Stimulated activated naive B cell treated with anti-CD40 and anti-IgM and Interleukin-4, amounts not matched to agents 10 μg/mL and 1 μg/mL and 100 μg/mL, for 72 hours (primary cell): Measurements from ENCODE around the gene KCNK18.

ENCODE experiments used
- ATAC-seq, 2 donors: fragments of 150-1000 bp; cut with Tn5 transposase; replicated peaks; 2 replicates each; pipeline ENCODE4 v1.10.0; 2021; ENCODE audit warnings: moderate library complexity in 1 of 2
- DNase-seq: peaks from one replicate; pipeline ENCODE4 v3.0.0; 2021
- H3K27ac Mint-ChIP-seq: one replicate; pipeline ENCODE4 v1.8.0; 2022; ENCODE audit warnings: mild to moderate bottlenecking, mixed read lengths
- H3K27me3 Mint-ChIP-seq, 2 donors: one replicate each; pipeline ENCODE4 v1.8.0; 2022; ENCODE audit warnings: mixed read lengths in 2 of 2
- H3K36me3 Mint-ChIP-seq, 2 donors: one replicate each; pipeline ENCODE4 v1.8.0; 2022; ENCODE audit warnings: mixed read lengths in 2 of 2, mild to moderate bottlenecking in 1 of 2
- H3K4me1 Mint-ChIP-seq, 2 donors: one replicate each; pipeline ENCODE4 v1.8.0; 2022; ENCODE audit warnings: mixed read lengths in 2 of 2, mild to moderate bottlenecking in 1 of 2
- H3K4me3 Mint-ChIP-seq, 2 donors: one replicate each; pipeline ENCODE4 v1.8.0; 2022; ENCODE audit warnings: mild to moderate bottlenecking in 2 of 2, mixed read lengths in 2 of 2, moderate library complexity in 1 of 2
- H3K9me3 Mint-ChIP-seq, 2 donors: one replicate each; pipeline ENCODE4 v1.8.0; 2022; ENCODE audit warnings: mixed read lengths in 2 of 2, mild to moderate bottlenecking in 1 of 2

The KCNK18 gene

GRCh38 chr10:117186832-117187615 lies 10.3 kb upstream of the KCNK18 start:
- DNase-seq (no peak), ATAC-seq (peak in 1 of 2 donors; percentile 31)
- Mint-ChIP-seq H3K4me3 (no peak overlapping the region), H3K27ac (no peak overlapping the region), H3K27me3 (peaks cover 8 to 12% of the 10 kb centered on the region in 2 donors), H3K4me1 (peaks cover 0 to 2% of the 10 kb centered on the region in 2 donors), H3K9me3 (peaks cover 9 to 10% of the 10 kb centered on the region in 2 donors), H3K36me3 (no peaks in the 10 kb centered on the region)

DNA sequence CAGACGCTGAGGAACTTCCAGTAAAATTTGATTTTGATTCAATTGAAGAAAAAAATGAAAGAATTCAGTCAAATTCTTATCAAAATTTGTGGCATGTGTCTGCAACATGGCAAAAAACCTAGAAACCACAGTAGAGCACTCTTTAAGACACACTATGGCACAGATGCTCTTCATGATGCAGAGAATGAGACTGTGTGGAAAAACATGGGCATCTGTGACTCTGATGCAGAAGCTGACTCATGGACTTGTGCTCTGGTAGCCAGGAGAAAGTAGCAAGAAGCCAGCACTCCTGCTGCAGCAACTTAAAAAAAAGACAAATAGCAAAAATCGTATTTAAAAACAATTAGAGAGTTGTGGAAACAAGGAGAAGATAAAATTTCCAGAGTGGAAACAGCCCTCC lies 8.9 kb upstream of the KCNK18 start:
- H3K4me1 Mint-ChIP-seq, result peaks cover 0 to 2% of the 10 kb centered on the region in 2 donors
- no peak overlapping the region for H3K4me3 Mint-ChIP-seq
- H3K27me3 Mint-ChIP-seq, result peaks cover 8% of the 10 kb centered on the region in 2 donors
- ATAC-seq (no peak), DNase-seq (no peak)
- H3K9me3 Mint-ChIP-seq, result peaks cover 9 to 10% of the 10 kb centered on the region in 2 donors
- no peaks in the 10 kb centered on the region for H3K36me3 Mint-ChIP-seq
- no peak overlapping the region for H3K27ac Mint-ChIP-seq

GRCh38 chr10:117189557-117189956 lies 7.7 kb upstream of the KCNK18 start:
- peaks cover 8% of the 10 kb centered on the region in 2 donors for H3K27me3 Mint-ChIP-seq
- no peak for DNase-seq
- H3K36me3 Mint-ChIP-seq, result no peaks in the 10 kb centered on the region
- H3K9me3 Mint-ChIP-seq, result peaks cover 12% of the 10 kb centered on the region in 2 donors
- H3K27ac Mint-ChIP-seq, result no peak overlapping the region
- no peak overlapping the region for H3K4me3 Mint-ChIP-seq
- ATAC-seq, result no peak
- H3K4me1 Mint-ChIP-seq, result peaks cover 0 to 2% of the 10 kb centered on the region in 2 donors

GRCh38 chr10:117198088-117198487 lies 799 bp downstream of the KCNK18 start:
- ATAC-seq, result no peak
- H3K36me3 Mint-ChIP-seq, result no peaks in the 10 kb centered on the region
- H3K27me3 Mint-ChIP-seq, result peaks cover 0 to 3% of the 10 kb centered on the region in 2 donors
- no peak for DNase-seq
- H3K4me3 Mint-ChIP-seq, result no peak overlapping the region
- no peak overlapping the region for H3K27ac Mint-ChIP-seq
- H3K9me3 Mint-ChIP-seq, result peaks cover 6% of the 10 kb centered on the region in 2 donors
- no peaks in the 10 kb centered on the region for H3K4me1 Mint-ChIP-seq

- H3K27me3 Mint-ChIP-seq, result peaks cover 7 to 8% of the 10 kb centered on the region in 2 donors
- no peaks in the 10 kb centered on the region for H3K36me3 Mint-ChIP-seq
- DNase-seq, result no peak
- no peak overlapping the region for H3K27ac Mint-ChIP-seq
- no peaks in the 10 kb centered on the region for H3K4me1 Mint-ChIP-seq
- no peak for ATAC-seq
- H3K4me3 Mint-ChIP-seq, result no peak overlapping the region
- H3K9me3 Mint-ChIP-seq, result peaks cover 2 to 4% of the 10 kb centered on the region in 2 donors
These were observed 4.5 kb downstream of the KCNK18 start for GRCh38 chr10:117201826-117202225.

DNA sequence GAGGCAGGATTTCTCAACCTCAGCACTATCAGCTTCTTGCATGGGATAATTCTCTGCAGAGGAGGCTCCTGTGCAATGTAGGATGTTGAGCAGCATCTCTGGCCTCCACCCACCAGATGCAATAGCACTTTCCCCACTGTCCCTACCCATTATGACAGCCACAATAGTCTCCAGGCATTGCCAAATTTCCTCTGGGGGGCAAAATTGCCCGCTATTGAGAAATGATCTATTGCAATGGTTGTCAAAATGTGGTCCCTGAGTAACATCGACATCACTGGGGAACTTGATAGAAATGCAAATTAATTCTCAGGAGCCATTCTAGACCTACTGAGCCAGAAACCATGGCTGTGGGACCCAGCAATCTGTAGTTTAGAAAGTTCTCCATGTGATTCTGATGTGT lies 7.0 kb downstream of the KCNK18 start:
- DNase-seq, result no peak

DNA sequence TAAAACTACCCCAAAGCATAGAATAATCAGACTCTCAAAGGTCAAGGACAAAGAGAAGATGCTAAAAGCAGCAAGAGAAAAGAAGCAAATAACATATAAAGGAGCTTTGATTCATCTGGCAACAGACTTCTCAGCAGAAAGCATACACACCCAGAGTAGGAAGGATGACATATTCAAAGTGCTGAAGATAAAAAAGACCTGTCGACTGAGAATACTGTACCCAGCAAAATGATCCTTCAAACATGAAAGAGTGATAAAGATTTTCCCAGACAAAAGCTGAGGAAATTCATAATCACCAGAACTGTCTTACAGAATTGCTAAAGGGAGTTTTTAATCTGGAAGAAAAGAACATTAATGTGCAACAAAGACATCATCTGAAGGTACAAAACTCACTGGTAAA lies 14.9 kb downstream of the KCNK18 start:
- ATAC-seq (no peak), DNase-seq (no peak)
- H3K9me3 Mint-ChIP-seq, result peaks cover 11 to 12% of the 10 kb centered on the region in 2 donors
- peaks cover 40 to 55% of the 10 kb centered on the region in 2 donors for H3K27me3 Mint-ChIP-seq
- peaks cover 0 to 3% of the 10 kb centered on the region in 2 donors for H3K36me3 Mint-ChIP-seq
- no peak overlapping the region for H3K4me3 Mint-ChIP-seq
- no peak overlapping the region for H3K27ac Mint-ChIP-seq
- H3K4me1 Mint-ChIP-seq, result peaks cover 2 to 11% of the 10 kb centered on the region in 2 donors

More for the DNA sequence above, 7.0 kb downstream of the KCNK18 start:
- H3K9me3 Mint-ChIP-seq, result peaks cover 2 to 4% of the 10 kb centered on the region in 2 donors
- no peak for ATAC-seq
- no peak overlapping the region for H3K4me3 Mint-ChIP-seq
- H3K4me1 Mint-ChIP-seq, result no peaks in the 10 kb centered on the region
- no peaks in the 10 kb centered on the region for H3K36me3 Mint-ChIP-seq
- H3K27me3 Mint-ChIP-seq, result peaks cover 8 to 19% of the 10 kb centered on the region in 2 donors
- no peak overlapping the region for H3K27ac Mint-ChIP-seq

DNA sequence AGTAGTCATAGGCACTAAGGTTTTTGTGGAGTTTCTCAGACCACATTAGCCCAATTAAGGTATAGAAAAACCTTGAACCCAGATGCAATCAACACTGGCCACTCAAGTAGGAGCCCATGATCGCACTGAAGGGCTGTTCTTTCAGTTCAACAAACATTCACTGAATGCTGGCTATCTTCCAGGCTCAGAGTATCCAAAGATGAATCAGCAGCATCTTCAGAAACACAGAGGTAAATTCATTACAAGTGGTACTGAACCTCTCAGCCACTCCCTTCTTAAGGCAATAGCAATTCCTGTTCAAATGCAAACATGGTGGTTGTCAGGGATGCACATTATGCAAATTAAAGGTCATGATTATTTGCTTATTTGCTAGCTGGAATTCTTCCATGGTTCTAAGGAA lies 17.1 kb downstream of the KCNK18 start:
- Mint-ChIP-seq H3K4me3 (no peak overlapping the region), H3K36me3 (peaks cover 0 to 3% of the 10 kb centered on the region in 2 donors), H3K4me1 (peaks cover 5 to 18% of the 10 kb centered on the region in 2 donors), H3K9me3 (peaks cover 11 to 12% of the 10 kb centered on the region in 2 donors), H3K27ac (no peak overlapping the region), H3K27me3 (peaks cover 51 to 68% of the 10 kb centered on the region in 2 donors)
- no peak for DNase-seq
- ATAC-seq, result no peak

- ATAC-seq (no peak), DNase-seq (no peak)
- peaks cover 11 to 12% of the 10 kb centered on the region in 2 donors for H3K9me3 Mint-ChIP-seq
- H3K36me3 Mint-ChIP-seq, result peaks cover 0 to 3% of the 10 kb centered on the region in 2 donors
- H3K4me3 Mint-ChIP-seq, result no peak overlapping the region
- peaks cover 5 to 18% of the 10 kb centered on the region in 2 donors for H3K4me1 Mint-ChIP-seq
- peaks cover 45 to 66% of the 10 kb centered on the region in 2 donors for H3K27me3 Mint-ChIP-seq
- no peak overlapping the region for H3K27ac Mint-ChIP-seq
These were observed 17.8 kb downstream of the KCNK18 start for GRCh38 chr10:117215079-117215478.

- no peak for DNase-seq
- peaks cover 5 to 18% of the 10 kb centered on the region in 2 donors for H3K4me1 Mint-ChIP-seq
- H3K9me3 Mint-ChIP-seq, result peaks cover 11 to 12% of the 10 kb centered on the region in 2 donors
- H3K36me3 Mint-ChIP-seq, result peaks cover 0 to 3% of the 10 kb centered on the region in 2 donors
- peaks cover 52 to 71% of the 10 kb centered on the region in 2 donors for H3K27me3 Mint-ChIP-seq
- ATAC-seq, result no peak
- peak overlapping the region; percentile 37 to 83 for H3K4me3 Mint-ChIP-seq
- peak overlapping the region; percentile 63 for H3K27ac Mint-ChIP-seq
These were observed 18.7 kb downstream of the KCNK18 start for GRCh38 chr10:117216028-117216427.

DNA sequence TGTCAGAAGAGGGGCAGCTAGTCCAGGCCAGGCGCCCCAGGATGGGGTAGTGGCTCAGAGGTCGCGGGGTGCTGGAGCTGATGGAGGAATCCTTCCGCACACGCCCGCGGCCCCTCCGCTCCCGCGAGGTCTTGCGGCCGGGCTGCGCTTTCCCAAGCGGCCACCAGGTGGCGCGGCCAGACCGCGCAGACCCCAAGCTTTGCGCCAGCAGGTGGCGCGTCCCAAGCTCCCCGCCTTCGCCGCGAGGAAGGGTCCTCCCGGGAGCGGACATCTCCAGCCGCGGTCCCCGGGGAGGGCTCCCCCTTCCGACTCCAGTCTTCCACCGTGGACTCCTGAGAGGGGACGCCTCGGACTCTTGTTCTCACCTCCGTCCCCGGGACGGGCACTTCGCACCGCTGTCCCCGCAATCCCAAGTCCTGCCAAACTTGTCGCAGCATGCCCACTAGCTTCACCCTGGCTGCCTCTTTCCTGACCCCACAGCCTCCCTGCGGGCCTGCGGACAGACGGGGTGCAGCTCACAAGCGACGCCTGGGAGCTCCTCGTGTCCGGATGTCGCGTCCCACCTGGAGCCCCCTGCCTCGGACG lies 19.4 kb downstream of the KCNK18 start:
- ATAC-seq, result peak; percentile 80 to 84
- Mint-ChIP-seq H3K4me1 (peaks cover 5 to 18% of the 10 kb centered on the region in 2 donors), H3K36me3 (peaks cover 0 to 3% of the 10 kb centered on the region in 2 donors), H3K9me3 (peaks cover 5 to 6% of the 10 kb centered on the region in 2 donors), H3K27me3 (peaks cover 49 to 70% of the 10 kb centered on the region in 2 donors), H3K4me3 (peak overlapping the region; percentile 79 to 83), H3K27ac (peak overlapping the region; percentile 76)
- peak; percentile 52 for DNase-seq

DNA sequence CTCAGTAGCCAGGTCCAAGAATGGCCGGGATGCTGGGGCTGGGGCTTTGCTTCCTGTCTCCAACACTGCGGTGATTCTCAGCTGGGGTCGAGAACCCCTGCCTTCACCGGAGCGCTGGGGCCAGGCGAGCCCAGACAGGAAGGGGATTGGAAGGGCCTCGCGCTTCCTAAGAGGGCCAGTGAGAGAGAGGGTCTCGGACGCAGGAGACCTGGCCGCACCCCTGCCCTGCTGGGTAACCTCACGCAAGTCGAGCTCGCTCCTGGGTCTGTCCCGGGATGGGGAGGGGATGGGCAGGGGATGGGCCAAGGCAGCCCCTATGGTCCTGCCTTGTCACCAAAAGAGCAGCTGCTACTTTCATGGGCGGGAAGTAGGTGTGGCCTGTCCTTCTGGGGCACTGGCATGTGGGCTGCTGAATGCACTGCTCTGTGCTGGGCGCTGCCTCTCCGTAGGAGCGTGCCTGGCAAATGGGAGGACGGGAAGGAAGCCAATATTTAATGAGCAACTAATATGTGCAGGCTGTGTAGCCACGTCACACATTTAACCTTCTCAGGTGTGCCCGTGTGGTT lies 20.0 kb downstream of the KCNK18 start:
- Mint-ChIP-seq H3K27ac (no peak overlapping the region), H3K36me3 (no peaks in the 10 kb centered on the region), H3K4me3 (peak overlapping the region; percentile 79 to 83), H3K9me3 (peaks cover 0 to 2% of the 10 kb centered on the region in 2 donors), H3K27me3 (peaks cover 46 to 70% of the 10 kb centered on the region in 2 donors), H3K4me1 (peaks cover 5 to 18% of the 10 kb centered on the region in 2 donors)
- peak; percentile 38 to 46 for ATAC-seq
- DNase-seq, result no peak

GRCh38 chr10:117218654-117219053 lies 21.4 kb downstream of the KCNK18 start:
- Mint-ChIP-seq H3K4me1 (peaks cover 5 to 18% of the 10 kb centered on the region in 2 donors), H3K27me3 (peaks cover 46 to 70% of the 10 kb centered on the region in 2 donors), H3K36me3 (no peaks in the 10 kb centered on the region), H3K4me3 (no peak overlapping the region), H3K9me3 (no peaks in the 10 kb centered on the region), H3K27ac (no peak overlapping the region)
- no peak for DNase-seq
- ATAC-seq, result no peak

DNA sequence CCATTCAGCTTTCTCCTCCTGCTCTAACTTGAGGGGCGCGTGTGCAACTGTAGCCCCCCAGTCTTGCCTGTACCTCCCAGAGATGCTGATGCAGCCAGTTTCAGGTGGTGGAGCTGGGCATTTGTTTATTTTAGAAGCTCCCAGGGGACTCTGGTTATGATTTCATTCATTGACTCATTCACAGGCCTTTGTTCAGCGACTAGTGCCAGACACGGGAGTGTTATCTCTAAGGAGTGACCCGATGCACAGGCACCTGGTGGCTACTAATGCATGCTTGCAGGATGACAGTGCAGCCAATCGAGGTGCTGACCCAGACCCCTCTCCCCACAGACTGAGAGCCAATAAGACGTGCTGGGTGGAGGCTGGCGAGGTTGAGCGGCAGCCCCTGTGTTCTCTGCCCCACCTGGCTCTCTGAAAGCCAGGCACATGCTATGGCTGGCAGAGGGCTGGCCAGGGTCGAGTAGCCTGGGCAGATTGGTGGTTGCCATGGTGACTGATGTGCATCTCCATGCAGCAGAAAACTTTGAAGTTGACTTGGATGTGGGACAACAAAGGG lies 23.9 kb downstream of the KCNK18 start:
- Mint-ChIP-seq H3K4me1 (peaks cover 4 to 17% of the 10 kb centered on the region in 2 donors), H3K9me3 (no peaks in the 10 kb centered on the region), H3K27me3 (peaks cover 29 to 47% of the 10 kb centered on the region in 2 donors), H3K4me3 (no peak overlapping the region), H3K36me3 (no peaks in the 10 kb centered on the region), H3K27ac (no peak overlapping the region)
- DNase-seq, result no peak
- ATAC-seq, result no peak
